CD4-positive, CD25-positive, alpha-beta regulatory T cell (primary cell): ENCODE results near the gene KIR2DL4. TPM values are rescaled to one million over a fixed set of nuclear protein-coding genes. Genes with fewer than 3 reads are reported as not detected.
"Not testable (repeated sequence)": the region's sequence is repeated elsewhere in the genome, so short reads cannot be mapped to it uniquely, and the experiment has no call there.

Experiments used
- ATAC-seq, 2 donors: fragments of 150-1000 bp; cut with Tn5 transposase; one replicate each; pipeline ENCODE4 v1.10.0; 2021; ENCODE audit warnings: low read depth in 2 of 2, moderate number of reproducible peaks in 2 of 2, moderate library complexity in 1 of 2
- DNase-seq, 3 donors: peaks; one replicate each; pipeline versions ENCODE4 v3.0.0 to v3.0.0-alpha.2; 2012 to 2022; ENCODE audit warnings: mixed read lengths in 1 of 3
- H3K27ac ChIP-seq: one replicate; pipeline ENCODE4 v1.7.0; 2013; ENCODE audit warnings: mild to moderate bottlenecking, low read length; ENCODE audit not compliant: insufficient read depth, poor library complexity, severe bottlenecking
- H3K27me3 ChIP-seq: one replicate; pipeline ENCODE4 v1.7.0; 2013; ENCODE audit warnings: low read length; ENCODE audit not compliant: control insufficient read depth, insufficient read depth
- H3K36me3 ChIP-seq: one replicate; pipeline ENCODE4 v1.7.0; 2013; ENCODE audit warnings: mild to moderate bottlenecking, low read length, moderate library complexity; ENCODE audit not compliant: control insufficient read depth, insufficient read depth
- H3K4me1 ChIP-seq: 2 replicates; pipeline ENCODE4 v1.7.0; 2013; ENCODE audit warnings: mild to moderate bottlenecking, low read length; ENCODE audit not compliant: insufficient read depth, control insufficient read depth, poor library complexity, severe bottlenecking
- H3K4me3 ChIP-seq: one replicate; pipeline ENCODE4 v1.7.0; 2013; ENCODE audit warnings: low read depth, mild to moderate bottlenecking, low read length, moderate library complexity
- H3K9me3 ChIP-seq, 2 experiments: 1 replicate in 1 of 2; 2 replicates in 1 of 2; pipeline ENCODE4 v1.7.0; 2013; ENCODE audit warnings: low read length in 2 of 2, mild to moderate bottlenecking in 1 of 2, moderate library complexity in 1 of 2; ENCODE audit not compliant: control insufficient read depth in 2 of 2
- H3K27ac Mint-ChIP-seq, 3 donors: one replicate each; pipeline ENCODE4 v1.8.0; 2020 to 2022; ENCODE audit warnings: mild to moderate bottlenecking in 3 of 3, mixed read lengths in 3 of 3, moderate library complexity in 2 of 3
- H3K27me3 Mint-ChIP-seq: one replicate; pipeline ENCODE4 v1.8.0; 2022; ENCODE audit warnings: mild to moderate bottlenecking, mixed read lengths
- H3K36me3 Mint-ChIP-seq: one replicate; pipeline ENCODE4 v1.8.0; 2020; ENCODE audit warnings: mixed read lengths
- H3K4me1 Mint-ChIP-seq, 4 donors: one replicate each; pipeline ENCODE4 v1.8.0; 2020 to 2022; ENCODE audit warnings: mixed read lengths in 4 of 4, mild to moderate bottlenecking in 1 of 4
- H3K4me3 Mint-ChIP-seq, 4 donors: one replicate each; pipeline ENCODE4 v1.8.0; 2020 to 2022; ENCODE audit warnings: mild to moderate bottlenecking in 4 of 4, mixed read lengths in 4 of 4, moderate library complexity in 3 of 4
- H3K9me3 Mint-ChIP-seq, 7 donors: one replicate each; pipeline ENCODE4 v1.8.0; 2020 to 2022; ENCODE audit warnings: mixed read lengths in 7 of 7, mild to moderate bottlenecking in 3 of 7, moderate library complexity in 2 of 7
- polyA plus RNA-seq, 4 donors: library from polyadenylated mRNA; unstranded; fragments of 300-500 nt; fragmentation: Illumina TruSeq; gene quantifications; one replicate each; pipeline ENCODE4 v1.2.3, GENCODE V29; 2021
- total RNA-seq: library from RNA; stranded (reverse); gene quantifications from one replicate; pipeline ENCODE4 v1.2.3, GENCODE V29; 2022

KIR2DL4 gene
- total and polyA plus RNA-seq, 5 donors from 2014 or later = not detected

- not testable (repeated sequence) for H3K4me3 ChIP-seq, H3K36me3 Mint-ChIP-seq, H3K4me1 ChIP-seq, H3K9me3 Mint-ChIP-seq, H3K4me1 Mint-ChIP-seq, DNase-seq, H3K4me3 Mint-ChIP-seq, H3K9me3 ChIP-seq, H3K27me3 ChIP-seq, H3K27me3 Mint-ChIP-seq, H3K27ac ChIP-seq, H3K27ac Mint-ChIP-seq, ATAC-seq, H3K36me3 ChIP-seq
Measured at GRCh38 chr19:54828064-54828463, 24.7 kb downstream of the KIR2DL4 start.

GRCh38 chr19:54832496-54832895, 29.1 kb downstream of the KIR2DL4 start, which contains the start of gene KIR2DS4:
Gene KIR2DS4 (plus strand): TSS chr19:54832676.
- not testable (repeated sequence) for H3K27me3 ChIP-seq, H3K27ac ChIP-seq, ATAC-seq, H3K4me3 ChIP-seq, DNase-seq, H3K27me3 Mint-ChIP-seq, H3K27ac Mint-ChIP-seq, H3K36me3 Mint-ChIP-seq, H3K4me1 ChIP-seq, H3K9me3 ChIP-seq, H3K9me3 Mint-ChIP-seq, H3K36me3 ChIP-seq, H3K4me3 Mint-ChIP-seq, H3K4me1 Mint-ChIP-seq

GRCh38 chr19:54835126-54835525, 31.7 kb downstream of the KIR2DL4 start:
- not testable (repeated sequence) for H3K4me3 ChIP-seq, H3K27ac Mint-ChIP-seq, H3K27me3 Mint-ChIP-seq, H3K9me3 ChIP-seq, H3K4me1 Mint-ChIP-seq, H3K36me3 Mint-ChIP-seq, H3K27me3 ChIP-seq, DNase-seq, ATAC-seq, H3K4me3 Mint-ChIP-seq, H3K36me3 ChIP-seq, H3K9me3 Mint-ChIP-seq, H3K27ac ChIP-seq, H3K4me1 ChIP-seq

GRCh38 chr19:54837522-54837921, 34.1 kb downstream of the KIR2DL4 start:
- not testable (repeated sequence) for H3K27ac ChIP-seq, ATAC-seq, H3K36me3 Mint-ChIP-seq, H3K27me3 Mint-ChIP-seq, H3K36me3 ChIP-seq, H3K9me3 ChIP-seq, H3K4me1 Mint-ChIP-seq, DNase-seq, H3K27ac Mint-ChIP-seq, H3K4me3 Mint-ChIP-seq, H3K9me3 Mint-ChIP-seq, H3K4me1 ChIP-seq, H3K4me3 ChIP-seq, H3K27me3 ChIP-seq

- H3K4me3 Mint-ChIP-seq, H3K4me1 Mint-ChIP-seq, H3K9me3 ChIP-seq, H3K36me3 ChIP-seq, H3K4me1 ChIP-seq, H3K27ac Mint-ChIP-seq, DNase-seq, H3K27me3 Mint-ChIP-seq, ATAC-seq, H3K27ac ChIP-seq, H3K36me3 Mint-ChIP-seq, H3K4me3 ChIP-seq, H3K27me3 ChIP-seq: not testable (repeated sequence)
- peaks cover 0 to 15% (median 2%) of the 10 kb centered on the region in 7 donors for H3K9me3 Mint-ChIP-seq
Measured at GRCh38 chr19:54843171-54843570, 39.8 kb downstream of the KIR2DL4 start.

- H3K4me3 ChIP-seq, H3K27ac Mint-ChIP-seq, ATAC-seq, H3K4me1 Mint-ChIP-seq, H3K36me3 ChIP-seq, H3K27me3 ChIP-seq, H3K4me1 ChIP-seq, H3K27ac ChIP-seq, H3K27me3 Mint-ChIP-seq, DNase-seq, H3K9me3 ChIP-seq, H3K36me3 Mint-ChIP-seq: not testable (repeated sequence)
- peak within 1 kb of the TSS in 1 of 4 donors; percentile 16 for H3K4me3 Mint-ChIP-seq
- H3K9me3 Mint-ChIP-seq = peaks cover 0 to 15% (median 2%) of the 10 kb centered on the region in 7 donors
Measured at GRCh38 chr19:54850061-54850640, 46.7 kb downstream of the KIR2DL4 start, which contains the start of gene KIR3DL2. Gene KIR3DL2 (plus strand): TSS chr19:54850443. CDS start chr19:54850476, 33 bp downstream.

- H3K27ac Mint-ChIP-seq = no peak overlapping the region
- H3K27me3 Mint-ChIP-seq = no peaks in the 10 kb centered on the region
Measured at GRCh38 chr19:54850930-54851329, 47.5 kb downstream of the KIR2DL4 start.

GRCh38 chr19:54851353-54851752, 47.9 kb downstream of the KIR2DL4 start:
- Mint-ChIP-seq H3K4me3 (no peak overlapping the region), H3K9me3 (peaks cover 0 to 9% (median 0%) of the 10 kb centered on the region in 7 donors), H3K4me1 (no peaks in the 10 kb centered on the region), H3K27ac (no peak overlapping the region), H3K27me3 (no peaks in the 10 kb centered on the region), H3K36me3 (no peaks in the 10 kb centered on the region)
- ATAC-seq = no peak
- DNase-seq = no peak
- Histone ChIP-seq H3K4me3 (no peak overlapping the region), H3K9me3 (no peaks in the 10 kb centered on the region), H3K27me3 (no peaks in the 10 kb centered on the region), H3K36me3 (no peaks in the 10 kb centered on the region), H3K27ac (no peak overlapping the region), H3K4me1 (no peaks in the 10 kb centered on the region)

More at GRCh38 chr19:54850930-54851329, 47.5 kb downstream of the KIR2DL4 start:
- no peaks in the 10 kb centered on the region for H3K4me1 ChIP-seq
- no peaks in the 10 kb centered on the region for H3K36me3 ChIP-seq
- H3K27ac ChIP-seq = no peak overlapping the region
- peaks cover 0 to 11% (median 0%) of the 10 kb centered on the region in 7 donors for H3K9me3 Mint-ChIP-seq
- no peaks in the 10 kb centered on the region for H3K36me3 Mint-ChIP-seq
- no peak for ATAC-seq
- H3K4me1 Mint-ChIP-seq = no peaks in the 10 kb centered on the region
- no peak overlapping the region for H3K4me3 ChIP-seq
- H3K4me3 Mint-ChIP-seq = no peak overlapping the region
- no peaks in the 10 kb centered on the region for H3K27me3 ChIP-seq
- DNase-seq = no peak
- H3K9me3 ChIP-seq = no peaks in the 10 kb centered on the region
